Stimulated activated effector memory CD8-positive, alpha-beta T cell treated with anti-CD3 and anti-CD28 coated beads, Interleukin-12 subunit alpha, Interleukin-12 subunit beta, amount 100 ng/mL, for 72 hours (primary cell): ENCODE measurements around the gene DCLRE1C.
A peak's percentile ranks its signal among the peaks of the same experiment; 100 is the strongest.
"Not testable (repeated sequence)": the region's sequence is repeated elsewhere in the genome, so short reads cannot be mapped to it uniquely, and the experiment has no call there.

Source experiments
- ATAC-seq: fragments of 150-1000 bp; cut with Tn5 transposase; 2 replicates; pipeline ENCODE4 v1.10.0; 2021
- DNase-seq, 2 donors: peaks; one replicate each; pipeline ENCODE4 v3.0.0; 2021 to 2022; ENCODE audit warnings: low spot score in 2 of 2
- H3K27ac Mint-ChIP-seq: one replicate; pipeline ENCODE4 v1.8.0; 2022; ENCODE audit warnings: mild to moderate bottlenecking, mixed read lengths
- H3K36me3 Mint-ChIP-seq: one replicate; pipeline ENCODE4 v1.8.0; 2022; ENCODE audit warnings: mild to moderate bottlenecking, mixed read lengths
- H3K4me1 Mint-ChIP-seq: one replicate; pipeline ENCODE4 v1.8.0; 2022; ENCODE audit warnings: mixed read lengths
- H3K4me3 Mint-ChIP-seq: one replicate; pipeline ENCODE4 v1.8.0; 2022; ENCODE audit warnings: mild to moderate bottlenecking, mixed read lengths
- H3K9me3 Mint-ChIP-seq: one replicate; pipeline ENCODE4 v1.8.0; 2022; ENCODE audit warnings: mixed read lengths

The DCLRE1C gene

GRCh38 chr10:14954934-14955333, 1.0 kb upstream of the DCLRE1C start:
- Mint-ChIP-seq H3K27ac (peak overlapping the region; percentile 98), H3K36me3 (peaks cover 38% of the 10 kb centered on the region), H3K4me1 (peaks cover 38% of the 10 kb centered on the region), H3K9me3 (no peaks in the 10 kb centered on the region), H3K4me3 (peak overlapping the region; percentile 91)
- no peak for ATAC-seq
- no peak for DNase-seq

GRCh38 chr10:14953424-14954000, 384 bp downstream of the DCLRE1C start:
- H3K4me3 Mint-ChIP-seq = peak overlapping the region; percentile 91
- H3K36me3 Mint-ChIP-seq = peaks cover 34% of the 10 kb centered on the region
- ATAC-seq = peak; percentile 67
- DNase-seq = no peak
- H3K4me1 Mint-ChIP-seq = peaks cover 42% of the 10 kb centered on the region
- H3K27ac Mint-ChIP-seq = peak overlapping the region; percentile 98
- H3K9me3 Mint-ChIP-seq = no peaks in the 10 kb centered on the region

GRCh38 chr10:14952851-14953423, 959 bp downstream of the DCLRE1C start:
- H3K27ac Mint-ChIP-seq = peak overlapping the region; percentile 98
- H3K9me3 Mint-ChIP-seq = no peaks in the 10 kb centered on the region
- ATAC-seq (no peak), DNase-seq (no peak)
- H3K36me3 Mint-ChIP-seq = peaks cover 40% of the 10 kb centered on the region
- peak overlapping the region; percentile 91 for H3K4me3 Mint-ChIP-seq
- H3K4me1 Mint-ChIP-seq = peaks cover 40% of the 10 kb centered on the region

- no peak overlapping the region for H3K4me3 Mint-ChIP-seq
Measured at GRCh38 chr10:14949291-14949690, 4.6 kb downstream of the DCLRE1C start.

GRCh38 chr10:14947268-14947667, 6.6 kb downstream of the DCLRE1C start:
- DNase-seq (no peak), ATAC-seq (no peak)
- Mint-ChIP-seq H3K36me3 (peaks cover 77% of the 10 kb centered on the region), H3K4me3 (no peak overlapping the region), H3K9me3 (no peaks in the 10 kb centered on the region), H3K4me1 (peaks cover 30% of the 10 kb centered on the region), H3K27ac (no peak overlapping the region)

More at GRCh38 chr10:14949291-14949690, 4.6 kb downstream of the DCLRE1C start:
- no peak for DNase-seq
- Mint-ChIP-seq H3K27ac (no peak overlapping the region), H3K36me3 (peaks cover 68% of the 10 kb centered on the region), H3K4me1 (peaks cover 38% of the 10 kb centered on the region), H3K9me3 (no peaks in the 10 kb centered on the region)
- no peak for ATAC-seq

- DNase-seq = no peak
- no peak overlapping the region for H3K27ac Mint-ChIP-seq
- H3K9me3 Mint-ChIP-seq = no peaks in the 10 kb centered on the region
- no peak for ATAC-seq
- H3K4me3 Mint-ChIP-seq = no peak overlapping the region
- H3K4me1 Mint-ChIP-seq = peaks cover 15% of the 10 kb centered on the region
- H3K36me3 Mint-ChIP-seq = peaks cover 87% of the 10 kb centered on the region
Measured at GRCh38 chr10:14945108-14945507, 8.8 kb downstream of the DCLRE1C start.

- ATAC-seq, H3K9me3 Mint-ChIP-seq, H3K27ac Mint-ChIP-seq, DNase-seq, H3K4me3 Mint-ChIP-seq: not testable (repeated sequence)
- H3K4me1 Mint-ChIP-seq = peaks cover 11% of the 10 kb centered on the region
- H3K36me3 Mint-ChIP-seq = peaks cover 94% of the 10 kb centered on the region
Measured at GRCh38 chr10:14942950-14943338, 11.0 kb downstream of the DCLRE1C start.

GRCh38 chr10:14942147-14942949, 11.5 kb downstream of the DCLRE1C start:
- peak overlapping the region; percentile 6 for H3K27ac Mint-ChIP-seq
- not testable (repeated sequence) for DNase-seq, H3K9me3 Mint-ChIP-seq, ATAC-seq, H3K4me3 Mint-ChIP-seq
- peaks cover 93% of the 10 kb centered on the region for H3K36me3 Mint-ChIP-seq
- H3K4me1 Mint-ChIP-seq = peaks cover 14% of the 10 kb centered on the region

- H3K9me3 Mint-ChIP-seq, H3K27ac Mint-ChIP-seq, H3K4me3 Mint-ChIP-seq: not testable (repeated sequence)
- ATAC-seq (peak; percentile 91), DNase-seq (peak in 1 of 2 donors; percentile 62)
- Mint-ChIP-seq H3K36me3 (peaks cover 93% of the 10 kb centered on the region), H3K4me1 (peaks cover 14% of the 10 kb centered on the region)
Measured at GRCh38 chr10:14938971-14939370, 14.9 kb downstream of the DCLRE1C start.

GRCh38 chr10:14936584-14936983, 17.3 kb downstream of the DCLRE1C start:
- no peak for ATAC-seq
- peaks cover 94% of the 10 kb centered on the region for H3K36me3 Mint-ChIP-seq
- H3K4me3 Mint-ChIP-seq = no peak overlapping the region
- no peak for DNase-seq
- peaks cover 7% of the 10 kb centered on the region for H3K4me1 Mint-ChIP-seq
- H3K9me3 Mint-ChIP-seq = no peaks in the 10 kb centered on the region
- H3K27ac Mint-ChIP-seq = peak overlapping the region; percentile 55

- Mint-ChIP-seq H3K4me3 (no peak overlapping the region), H3K36me3 (peaks cover 98% of the 10 kb centered on the region), H3K4me1 (no peaks in the 10 kb centered on the region), H3K9me3 (no peaks in the 10 kb centered on the region), H3K27ac (no peak overlapping the region)
- no peak for DNase-seq
- no peak for ATAC-seq
Measured at GRCh38 chr10:14930610-14931009, 23.3 kb downstream of the DCLRE1C start.

- DNase-seq (no peak), ATAC-seq (peak; percentile 32)
- Mint-ChIP-seq H3K4me1 (no peaks in the 10 kb centered on the region), H3K9me3 (no peaks in the 10 kb centered on the region), H3K4me3 (no peak overlapping the region), H3K36me3 (peaks cover 98% of the 10 kb centered on the region), H3K27ac (no peak overlapping the region)
Measured at GRCh38 chr10:14926722-14927416, 27.0 kb downstream of the DCLRE1C start.

- Mint-ChIP-seq H3K4me3 (no peak overlapping the region), H3K27ac (peak overlapping the region; percentile 48), H3K4me1 (no peaks in the 10 kb centered on the region), H3K9me3 (no peaks in the 10 kb centered on the region), H3K36me3 (peaks cover 98% of the 10 kb centered on the region)
- ATAC-seq (no peak), DNase-seq (no peak)
Measured at GRCh38 chr10:14926061-14926470, 27.8 kb downstream of the DCLRE1C start.

- DNase-seq (no peak), ATAC-seq (no peak)
- Mint-ChIP-seq H3K27ac (no peak overlapping the region), H3K4me1 (no peaks in the 10 kb centered on the region), H3K4me3 (no peak overlapping the region), H3K9me3 (no peaks in the 10 kb centered on the region), H3K36me3 (peaks cover 98% of the 10 kb centered on the region)
Measured at GRCh38 chr10:14925268-14925667, 28.6 kb downstream of the DCLRE1C start.

GRCh38 chr10:14924013-14924412, 29.9 kb downstream of the DCLRE1C start:
- Mint-ChIP-seq H3K27ac (no peak overlapping the region), H3K36me3 (peaks cover 98% of the 10 kb centered on the region), H3K4me1 (no peaks in the 10 kb centered on the region), H3K4me3 (no peak overlapping the region), H3K9me3 (no peaks in the 10 kb centered on the region)
- ATAC-seq (no peak), DNase-seq (no peak)
